ENCODE data around the gene CFAP69.

CFAP69 gene

GRCh38 chr7:90222390-90222789 is 22.6 kb upstream of the CFAP69 start:
- DNase-seq (no peak), ATAC-seq (replicated peaks) (no peak)
- Mint-ChIP-seq H3K36me3 (ENCODE audit: insufficient read depth) (no peaks in the 10 kb centered on the region), H3K27ac (no peak overlapping the region), H3K27me3 (peaks cover 39 to 76% of the 10 kb centered on the region in 2 donors), H3K9me3 (no peaks in the 10 kb centered on the region), H3K4me3 (no peak overlapping the region), H3K4me1 (ENCODE audit: low read depth in 2 of 2) (no peaks in the 10 kb centered on the region)

DNA sequence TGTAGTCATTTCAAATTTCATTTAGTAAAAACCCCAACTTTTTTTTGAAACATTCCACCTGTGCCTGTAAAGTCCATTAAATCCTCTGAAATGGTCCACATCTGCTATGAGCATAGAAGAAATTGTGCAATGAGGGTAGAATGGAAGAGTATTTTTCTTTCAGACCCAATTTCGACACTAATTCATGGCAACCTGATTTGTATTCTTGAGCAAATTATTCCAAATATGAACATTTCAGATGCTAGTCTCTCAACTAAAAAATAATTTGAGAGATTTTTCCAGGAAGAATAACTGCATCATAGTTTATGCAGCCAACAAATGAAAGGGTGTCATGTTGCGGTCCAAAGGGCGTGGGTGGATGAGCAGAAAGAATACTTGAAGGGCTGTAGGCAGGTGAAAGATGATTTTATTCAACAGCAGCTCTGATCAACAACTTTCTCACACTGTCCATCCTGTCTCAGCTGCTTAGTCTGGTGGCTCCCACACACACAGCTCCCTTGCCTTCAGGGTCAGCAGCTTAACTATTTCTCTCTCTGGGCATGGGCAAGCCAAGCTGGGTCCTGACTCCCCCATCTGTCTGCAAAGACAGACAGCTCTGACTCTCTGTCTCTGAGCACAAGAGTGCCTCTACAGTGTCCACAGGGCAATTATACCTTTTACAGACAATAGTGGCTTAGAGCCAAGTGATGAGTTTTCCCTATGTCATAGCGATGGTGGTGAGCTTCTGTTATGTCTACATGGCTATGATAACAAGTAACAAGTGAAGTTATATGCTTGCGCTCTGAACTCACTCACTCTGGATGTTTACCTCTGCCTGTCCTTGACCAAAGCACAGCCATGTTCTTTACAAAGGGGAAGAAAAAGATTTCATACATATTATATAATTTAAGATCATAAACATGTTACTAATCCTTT is 21.9 kb upstream of the CFAP69 start:
- Mint-ChIP-seq H3K4me1 (ENCODE audit: low read depth in 2 of 2) (no peaks in the 10 kb centered on the region), H3K27me3 (peaks cover 39 to 72% of the 10 kb centered on the region in 2 donors), H3K36me3 (ENCODE audit: insufficient read depth) (no peaks in the 10 kb centered on the region), H3K27ac (no peak overlapping the region), H3K9me3 (no peaks in the 10 kb centered on the region), H3K4me3 (no peak overlapping the region)
- DNase-seq (no peak), ATAC-seq (replicated peaks) (no peak)

DNA sequence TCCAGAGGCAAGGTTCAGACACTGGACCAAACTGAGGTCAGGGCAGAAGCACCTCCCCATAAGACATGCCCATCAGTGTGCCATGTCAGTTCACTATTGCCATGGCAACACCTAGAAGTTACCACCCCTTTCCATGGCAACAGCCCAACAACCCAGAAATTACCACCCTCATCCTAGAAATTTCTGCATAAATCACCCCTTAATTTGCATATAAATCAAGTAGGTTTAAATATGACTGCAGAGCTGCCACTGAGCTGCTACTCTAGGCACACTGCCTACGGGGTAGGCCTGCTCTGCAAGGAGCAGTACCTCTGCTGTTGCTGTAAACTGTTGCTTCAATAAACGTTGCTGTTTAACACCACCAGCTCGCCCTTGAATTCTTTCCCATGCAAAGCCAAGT is 20.8 kb upstream of the CFAP69 start:
- DNase-seq (no peak), ATAC-seq (replicated peaks) (no peak)
- no peaks in the 10 kb centered on the region for H3K4me1 Mint-ChIP-seq (ENCODE audit: low read depth in 2 of 2)
- no peaks in the 10 kb centered on the region for H3K9me3 Mint-ChIP-seq
- H3K36me3 Mint-ChIP-seq (ENCODE audit: insufficient read depth) = no peaks in the 10 kb centered on the region
- no peak overlapping the region for H3K4me3 Mint-ChIP-seq
- H3K27ac Mint-ChIP-seq = no peak overlapping the region
- H3K27me3 Mint-ChIP-seq = peaks cover 39 to 77% of the 10 kb centered on the region in 2 donors

DNA sequence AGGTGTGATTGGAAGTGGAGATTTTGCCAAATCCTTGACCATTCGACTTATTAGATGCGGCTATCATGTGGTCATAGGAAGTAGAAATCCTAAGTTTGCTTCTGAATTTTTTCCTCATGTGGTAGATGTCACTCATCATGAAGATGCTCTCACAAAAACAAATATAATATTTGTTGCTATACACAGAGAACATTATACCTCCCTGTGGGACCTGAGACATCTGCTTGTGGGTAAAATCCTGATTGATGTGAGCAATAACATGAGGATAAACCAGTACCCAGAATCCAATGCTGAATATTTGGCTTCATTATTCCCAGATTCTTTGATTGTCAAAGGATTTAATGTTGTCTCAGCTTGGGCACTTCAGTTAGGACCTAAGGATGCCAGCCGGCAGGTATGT is 19.8 kb upstream of the CFAP69 start:
- H3K4me1 Mint-ChIP-seq (ENCODE audit: low read depth in 2 of 2) = no peaks in the 10 kb centered on the region
- peaks cover 34 to 76% of the 10 kb centered on the region in 2 donors for H3K27me3 Mint-ChIP-seq
- H3K27ac Mint-ChIP-seq = no peak overlapping the region
- H3K36me3 Mint-ChIP-seq (ENCODE audit: insufficient read depth) = no peaks in the 10 kb centered on the region
- no peaks in the 10 kb centered on the region for H3K9me3 Mint-ChIP-seq
- ATAC-seq (replicated peaks) (no peak), DNase-seq (no peak)
- H3K4me3 Mint-ChIP-seq = no peak overlapping the region

- peaks cover 30 to 72% of the 10 kb centered on the region in 2 donors for H3K27me3 Mint-ChIP-seq
Observed at GRCh38 chr7:90225601-90226000, 19.4 kb upstream of the CFAP69 start.

GRCh38 chr7:90227259-90227658 is 17.7 kb upstream of the CFAP69 start:
- Mint-ChIP-seq H3K36me3 (ENCODE audit: insufficient read depth) (no peaks in the 10 kb centered on the region), H3K4me1 (ENCODE audit: low read depth in 2 of 2) (no peaks in the 10 kb centered on the region), H3K4me3 (no peak overlapping the region), H3K27me3 (peaks cover 16 to 56% of the 10 kb centered on the region in 2 donors), H3K9me3 (no peaks in the 10 kb centered on the region), H3K27ac (no peak overlapping the region)
- DNase-seq (no peak), ATAC-seq (replicated peaks) (no peak)

More at GRCh38 chr7:90225601-90226000, 19.4 kb upstream of the CFAP69 start:
- no peak for ATAC-seq (replicated peaks)
- no peaks in the 10 kb centered on the region for H3K9me3 Mint-ChIP-seq
- no peak overlapping the region for H3K27ac Mint-ChIP-seq
- no peaks in the 10 kb centered on the region for H3K4me1 Mint-ChIP-seq (ENCODE audit: low read depth in 2 of 2)
- H3K4me3 Mint-ChIP-seq = no peak overlapping the region
- no peaks in the 10 kb centered on the region for H3K36me3 Mint-ChIP-seq (ENCODE audit: insufficient read depth)
- DNase-seq = no peak

DNA sequence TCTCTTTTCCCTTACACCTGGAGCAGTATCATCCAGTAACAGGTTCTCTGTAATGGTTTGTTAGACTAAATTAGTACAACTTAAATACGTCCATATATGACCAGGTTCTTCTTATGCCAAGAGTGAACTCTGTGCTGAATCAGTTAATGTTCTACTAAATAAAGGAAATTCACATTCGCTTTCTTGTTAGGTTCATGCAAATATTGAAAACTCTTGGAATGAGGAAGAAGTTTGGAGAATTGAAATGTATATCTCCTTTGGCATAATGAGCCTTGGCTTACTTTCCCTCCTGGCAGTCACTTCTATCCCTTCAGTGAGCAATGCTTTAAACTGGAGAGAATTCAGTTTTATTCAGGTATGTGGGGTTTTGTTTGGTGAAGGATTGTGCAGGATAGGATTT is 15.3 kb upstream of the CFAP69 start:
- Mint-ChIP-seq H3K27ac (no peak overlapping the region), H3K4me1 (ENCODE audit: low read depth in 2 of 2) (no peaks in the 10 kb centered on the region), H3K4me3 (no peak overlapping the region), H3K36me3 (ENCODE audit: insufficient read depth) (no peaks in the 10 kb centered on the region), H3K27me3 (peaks cover 16 to 31% of the 10 kb centered on the region in 2 donors), H3K9me3 (no peaks in the 10 kb centered on the region)
- no peak for ATAC-seq (replicated peaks)
- DNase-seq = no peak

GRCh38 chr7:90230834-90231233 is 14.1 kb upstream of the CFAP69 start:
- Mint-ChIP-seq H3K4me1 (ENCODE audit: low read depth in 2 of 2) (no peaks in the 10 kb centered on the region), H3K27ac (no peak overlapping the region), H3K36me3 (ENCODE audit: insufficient read depth) (no peaks in the 10 kb centered on the region), H3K27me3 (peaks cover 11 to 27% of the 10 kb centered on the region in 2 donors), H3K9me3 (no peaks in the 10 kb centered on the region), H3K4me3 (no peak overlapping the region)
- ATAC-seq (replicated peaks) (no peak), DNase-seq (no peak)

- H3K4me3 Mint-ChIP-seq = no peak overlapping the region
- ATAC-seq (replicated peaks) (no peak), DNase-seq (no peak)
- no peaks in the 10 kb centered on the region for H3K36me3 Mint-ChIP-seq (ENCODE audit: insufficient read depth)
- no peaks in the 10 kb centered on the region for H3K9me3 Mint-ChIP-seq
- no peak overlapping the region for H3K27ac Mint-ChIP-seq
- H3K4me1 Mint-ChIP-seq (ENCODE audit: low read depth in 2 of 2) = no peaks in the 10 kb centered on the region
- H3K27me3 Mint-ChIP-seq = peaks cover 11 to 27% of the 10 kb centered on the region in 2 donors
Observed at GRCh38 chr7:90231304-90231703, 13.7 kb upstream of the CFAP69 start.

DNA sequence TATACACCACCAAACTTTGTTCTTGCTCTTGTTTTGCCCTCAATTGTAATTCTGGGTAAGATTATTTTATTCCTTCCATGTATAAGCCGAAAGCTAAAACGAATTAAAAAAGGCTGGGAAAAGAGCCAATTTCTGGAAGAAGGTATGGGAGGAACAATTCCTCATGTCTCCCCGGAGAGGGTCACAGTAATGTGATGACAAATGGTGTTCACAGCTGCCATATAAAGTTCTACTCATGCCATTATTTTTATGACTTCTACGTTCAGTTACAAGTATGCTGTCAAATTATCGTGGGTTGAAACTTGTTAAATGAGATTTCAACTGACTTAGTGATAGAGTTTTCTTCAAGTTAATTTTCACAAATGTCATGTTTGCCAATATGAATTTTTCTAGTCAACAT is 12.5 kb upstream of the CFAP69 start:
- Mint-ChIP-seq H3K4me3 (no peak overlapping the region), H3K27ac (no peak overlapping the region), H3K36me3 (ENCODE audit: insufficient read depth) (no peaks in the 10 kb centered on the region), H3K27me3 (peaks cover 13 to 18% of the 10 kb centered on the region in 2 donors), H3K9me3 (no peaks in the 10 kb centered on the region), H3K4me1 (ENCODE audit: low read depth in 2 of 2) (no peaks in the 10 kb centered on the region)
- DNase-seq (no peak), ATAC-seq (replicated peaks) (no peak)

DNA sequence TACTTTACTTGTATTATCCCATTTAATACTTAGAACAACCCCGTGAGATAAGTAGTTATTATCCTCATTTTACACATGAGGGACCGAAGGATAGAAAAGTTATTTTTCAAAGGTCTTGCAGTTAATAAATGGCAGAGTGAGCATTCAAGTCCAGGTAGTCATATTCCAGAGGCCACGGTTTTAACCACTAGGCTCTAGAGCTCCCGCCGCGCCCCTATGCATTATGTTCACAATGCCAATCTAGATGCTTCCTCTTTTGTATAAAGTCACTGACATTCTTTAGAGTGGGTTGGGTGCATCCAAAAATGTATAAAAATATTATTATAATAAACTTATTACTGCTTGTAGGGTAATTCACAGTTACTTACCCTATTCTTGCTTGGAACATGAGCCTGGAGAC is 11.4 kb upstream of the CFAP69 start:
- Mint-ChIP-seq H3K27ac (no peak overlapping the region), H3K9me3 (no peaks in the 10 kb centered on the region), H3K36me3 (ENCODE audit: insufficient read depth) (no peaks in the 10 kb centered on the region), H3K27me3 (peaks cover 12 to 13% of the 10 kb centered on the region in 2 donors), H3K4me3 (no peak overlapping the region), H3K4me1 (ENCODE audit: low read depth in 2 of 2) (no peaks in the 10 kb centered on the region)
- no peak for ATAC-seq (replicated peaks)
- no peak for DNase-seq

DNA sequence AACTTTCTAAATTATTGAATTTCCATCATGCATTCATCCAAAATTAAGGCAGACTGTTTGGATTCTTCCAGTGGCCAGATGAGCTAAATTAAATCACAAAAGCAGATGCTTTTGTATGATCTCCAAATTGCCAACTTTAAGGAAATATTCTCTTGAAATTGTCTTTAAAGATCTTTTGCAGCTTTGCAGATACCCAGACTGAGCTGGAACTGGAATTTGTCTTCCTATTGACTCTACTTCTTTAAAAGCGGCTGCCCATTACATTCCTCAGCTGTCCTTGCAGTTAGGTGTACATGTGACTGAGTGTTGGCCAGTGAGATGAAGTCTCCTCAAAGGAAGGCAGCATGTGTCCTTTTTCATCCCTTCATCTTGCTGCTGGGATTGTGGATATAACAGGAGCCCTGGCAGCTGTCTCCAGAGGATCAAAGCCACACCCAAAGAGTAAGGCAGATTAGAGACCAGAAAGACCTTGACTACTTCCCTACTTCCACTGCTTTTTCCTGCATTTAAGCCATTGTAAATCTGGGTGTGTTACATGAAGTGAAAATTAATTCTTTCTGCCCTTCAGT is 8.2 kb upstream of the CFAP69 start:
- Mint-ChIP-seq H3K36me3 (ENCODE audit: insufficient read depth) (no peaks in the 10 kb centered on the region), H3K4me3 (no peak overlapping the region), H3K9me3 (no peaks in the 10 kb centered on the region), H3K27ac (no peak overlapping the region), H3K4me1 (ENCODE audit: low read depth in 2 of 2) (peaks cover 0 to 3% of the 10 kb centered on the region in 2 donors), H3K27me3 (peaks cover 0 to 13% of the 10 kb centered on the region in 2 donors)
- DNase-seq (no peak), ATAC-seq (replicated peaks) (no peak)

GRCh38 chr7:90238022-90238421 is 7.0 kb upstream of the CFAP69 start:
- Mint-ChIP-seq H3K4me1 (ENCODE audit: low read depth in 2 of 2) (peaks cover 0 to 3% of the 10 kb centered on the region in 2 donors), H3K36me3 (ENCODE audit: insufficient read depth) (no peaks in the 10 kb centered on the region), H3K9me3 (no peaks in the 10 kb centered on the region), H3K27me3 (peaks cover 0 to 9% of the 10 kb centered on the region in 2 donors), H3K27ac (no peak overlapping the region), H3K4me3 (no peak overlapping the region)
- DNase-seq = no peak
- no peak for ATAC-seq (replicated peaks)

DNA sequence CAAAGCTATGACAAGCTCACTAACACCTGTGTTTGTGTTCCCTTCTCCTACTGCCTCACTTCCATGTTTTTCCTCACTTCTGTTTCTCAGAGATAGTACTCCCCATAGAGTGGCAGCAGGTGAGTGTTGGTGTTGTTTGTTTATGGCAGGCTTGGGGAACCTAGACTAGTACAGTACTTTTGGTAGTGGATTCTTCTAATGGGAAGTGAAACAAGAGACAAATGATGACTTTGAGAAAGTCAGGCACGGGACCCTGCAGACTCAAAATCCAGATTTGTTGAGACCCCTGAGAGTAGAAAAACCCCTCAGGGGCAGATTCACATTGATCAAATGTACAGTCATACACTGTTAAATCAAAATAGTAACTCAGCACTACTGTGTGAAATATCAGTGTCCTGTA is 6.4 kb upstream of the CFAP69 start:
- H3K36me3 Mint-ChIP-seq (ENCODE audit: insufficient read depth) = no peaks in the 10 kb centered on the region
- H3K4me3 Mint-ChIP-seq = no peak overlapping the region
- H3K4me1 Mint-ChIP-seq (ENCODE audit: low read depth in 2 of 2) = peaks cover 0 to 3% of the 10 kb centered on the region in 2 donors
- peaks cover 0 to 9% of the 10 kb centered on the region in 2 donors for H3K27me3 Mint-ChIP-seq
- ATAC-seq (replicated peaks) (no peak), DNase-seq (no peak)
- no peaks in the 10 kb centered on the region for H3K9me3 Mint-ChIP-seq
- H3K27ac Mint-ChIP-seq = no peak overlapping the region
